HepG2 (cell line): ENCODE measurements around the gene MCOLN1. TPM values are rescaled to one million over a fixed set of nuclear protein-coding genes. Genes with fewer than 3 reads are reported as not detected.
A peak's percentile ranks its signal among the peaks of the same experiment; 100 is the strongest.

ENCODE experiments used
- ATAC-seq: fragments of 200-7000 bp; cut with Tn5 transposase; 3 replicates; pipeline ENCODE4 v1.9.1; 2020; ENCODE audit warnings: mild to moderate bottlenecking, moderate library complexity
- BruUV-seq: library from RNA; stranded (reverse); fragments of 400-500 nt; replicated peaks from 2 replicates; lab custom pipeline; 2021; lab: Mats Ljungman, UMichigan
- CTCF ChIA-PET: fragments of 300-600 bp; formaldehyde crosslinking; extraction: SDS; loops from one replicate; lab custom pipeline; 2021; ENCODE audit warnings: low total read pairs, inconsistent platforms, low intra/inter-chr PET ratio; lab: Yijun Ruan, JAX
- POLR2A ChIA-PET: fragments of 350-600 bp; sonication (Branson Sonifier 250); formaldehyde crosslinking; loops from one replicate; lab custom pipeline; 2020; ENCODE audit warnings: antibody characterized with exemption, inconsistent platforms; lab: Yijun Ruan, JAX
- DNase-seq: peaks from one replicate; pipeline ENCODE4 v3.0.0-alpha.2; 2015; ENCODE audit warnings: low spot score
- FAIRE-seq: peaks from 3 replicates; lab custom pipeline; 2011; peaks lifted over from hg19 to GRCh38; lab: Jason Lieb, UNC
- H2AFZ ChIP-seq: one replicate; pipeline ENCODE4 v1.6.1; 2011; ENCODE audit warnings: low read length, inconsistent platforms
- H3K27ac ChIP-seq: fragments of 300-600 bp; 3 replicates; pipeline ENCODE4 v1.8.0; 2011; ENCODE audit warnings: mixed run types, mild to moderate bottlenecking, mixed read lengths, low read length, inconsistent platforms; ENCODE audit not compliant: insufficient read depth; ENCODE audit errors: extremely low read length
- H3K27me3 ChIP-seq, 2 experiments: fragments of 200-600 bp in 1 of 2; 2 replicates in 1 of 2; 3 replicates in 1 of 2; pipeline versions ENCODE4 v1.6.0 to v1.8.0; 2011; ENCODE audit warnings: low read length in 2 of 2, mild to moderate bottlenecking in 2 of 2, moderate library complexity in 2 of 2, inconsistent platforms in 1 of 2; ENCODE audit not compliant: insufficient read depth in 2 of 2, control insufficient read depth in 1 of 2
- H3K36me3 ChIP-seq, 2 experiments: fragments of 200-600 bp in 1 of 2; replicated peaks in 1 of 2; 2 replicates in 1 of 2; 3 replicates in 1 of 2; pipeline versions ENCODE4 v1.5.1 to v1.8.0; 2011; ENCODE audit warnings: low read length in 2 of 2, inconsistent platforms in 1 of 2; ENCODE audit not compliant: insufficient read depth in 2 of 2, control insufficient read depth in 1 of 2
- H3K4me1 ChIP-seq: 2 replicates; pipeline ENCODE4 v1.5.1; 2012; ENCODE audit warnings: low read length, inconsistent platforms; ENCODE audit not compliant: insufficient read depth
- H3K4me2 ChIP-seq: 2 replicates; pipeline ENCODE4 v1.6.0; 2011; ENCODE audit warnings: low read depth, low read length, inconsistent platforms
- H3K4me3 ChIP-seq, 3 experiments: fragments of 200-600 bp in 1 of 3; sonication (generic), shearing (Covaris generic) in 1 of 3; replicated peaks in 1 of 3; 2 replicates each; pipeline ENCODE4 v1.5.1; 2011 to 2016; ENCODE audit warnings: low read length in 3 of 3, inconsistent platforms in 2 of 3, low read depth in 2 of 3, mild to moderate bottlenecking in 2 of 3, control low read depth in 1 of 3, mixed read lengths in 1 of 3; ENCODE audit not compliant: insufficient read depth in 1 of 3
- H3K79me2 ChIP-seq: one replicate; pipeline ENCODE4 v1.6.1; 2011; ENCODE audit warnings: low read length, inconsistent platforms; ENCODE audit not compliant: insufficient read depth
- H3K9ac ChIP-seq: 2 replicates; pipeline ENCODE4 v1.6.0; 2011; ENCODE audit warnings: mild to moderate bottlenecking, low read depth, low read length, inconsistent platforms; ENCODE audit not compliant: insufficient read depth
- H3K9me3 ChIP-seq: 2 replicates; pipeline ENCODE4 v1.5.1; 2012; ENCODE audit warnings: mild to moderate bottlenecking, low read length
- H4K20me1 ChIP-seq: 2 replicates; pipeline ENCODE4 v1.6.0; 2011; ENCODE audit warnings: inconsistent platforms, mild to moderate bottlenecking, low read length, moderate library complexity; ENCODE audit not compliant: insufficient read depth
- AGO2 ChIP-seq: fragments of 200-400 bp; formaldehyde crosslinking; optimal IDR thresholded peaks from 2 replicates; pipeline ENCODE3; 2017; ENCODE audit warnings: mild to moderate bottlenecking, low read depth, low read length, moderate library complexity
- BRCA1 ChIP-seq: sonication (generic); formaldehyde crosslinking; IDR thresholded peaks from 2 replicates; pipeline ENCODE4 v1.4.0; 2020; ENCODE audit warnings: missing genetic modification reagents
- GATAD2A ChIP-seq: IDR thresholded peaks from 2 replicates; pipeline ENCODE4 v1.6.1; 2016
- NR3C1 ChIP-seq: sonication (generic); formaldehyde crosslinking; IDR thresholded peaks from 2 replicates; pipeline ENCODE4 v1.4.0; 2020; ENCODE audit warnings: missing genetic modification reagents
- POLR2AphosphoS5 ChIP-seq: IDR thresholded peaks from 2 replicates; pipeline ENCODE4 v1.6.1; 2012; ENCODE audit warnings: low read depth, low read length
- SMAD1 ChIP-seq: sonication (generic); formaldehyde crosslinking; IDR thresholded peaks from 2 replicates; pipeline ENCODE4 v1.4.0; 2020; ENCODE audit warnings: missing genetic modification reagents, low read depth, mild to moderate bottlenecking, borderline replicate concordance
- ZGPAT ChIP-seq: IDR thresholded peaks from 2 replicates; pipeline ENCODE4 v1.6.1; 2016; ENCODE audit warnings: mild to moderate bottlenecking
- ZNF362 ChIP-seq: sonication (generic); formaldehyde crosslinking; IDR thresholded peaks from 2 replicates; pipeline ENCODE4 v1.4.0; 2020; ENCODE audit warnings: missing genetic modification reagents, mild to moderate bottlenecking, borderline replicate concordance
- ZNF607 ChIP-seq: sonication (generic); formaldehyde crosslinking; IDR thresholded peaks from 2 replicates; pipeline ENCODE4 v1.5.1; 2020; ENCODE audit warnings: missing genetic modification reagents, mild to moderate bottlenecking, borderline replicate concordance
- WGBS: methylation state at CpG from one replicate; pipeline ENCODE4 v1.1.6; 2017; ENCODE audit warnings: low lambda C conversion rate; 5-methylcytosine and 5-hydroxymethylcytosine counted together
- in situ Hi-C: cut with HindIII; loops from 2 replicates; pipeline ENCODE4 v1.10.0; 2017; ENCODE audit warnings: low pct_unique_long_range_greater_than_20kb; ENCODE audit not compliant: extremely low pct_ligation_motif_present
- intact Hi-C: fragments of 100-400 bp; cut with micrococcal nuclease; formaldehyde crosslinking; loops from one replicate; pipeline ENCODE4 v1.10.0; 2022; ENCODE audit not compliant: unreplicated experiment
- polyA plus RNA-seq, 8 experiments: library from polyadenylated mRNA; depleted of rRNA in 3 of 8; stranded (reverse) in 7 of 8; unstranded in 1 of 8; fragments of >200 nt; fragmentation: Illumina TruSeq in 4 of 8; extraction: Trizol in 4 of 8; gene quantifications; 2 replicates each; pipeline versions ENCODE4 v1.2.1 to v1.2.3, GENCODE V29; 2011 to 2016; ENCODE audit warnings: low read depth in 4 of 8, missing spikeins in 1 of 8, mixed read lengths in 1 of 8; ENCODE audit not compliant: insufficient read depth in 1 of 8
- total RNA-seq, 5 experiments: library from RNA; depleted of rRNA; stranded (reverse); fragments of >200 nt; fragmentation: Illumina TruSeq; extraction: Trizol; gene quantifications; 2 replicates each; pipeline ENCODE4 v1.2.3, GENCODE V29; 2016; ENCODE audit warnings: low read depth in 1 of 5

Gene MCOLN1
- total and polyA plus RNA-seq, 2 of the 13 experiments (the other 11 are each of a cell fraction or from before 2014, with no cell fraction given) = 3.4 to 15.7 TPM

- Histone ChIP-seq H4K20me1 (no peaks in the 10 kb centered on the region), H2AFZ (no peak overlapping the region), H3K4me2 (no peak overlapping the region), H3K4me3 (no peak overlapping the region), H3K36me3 (peaks cover 1 to 4% of the 10 kb centered on the region in 2 experiments; a peak in 3 of 5 replicates), H3K9ac (no peak overlapping the region), H3K27ac (no peak overlapping the region), H3K4me1 (no peaks in the 10 kb centered on the region), H3K27me3 (no peaks in the 10 kb centered on the region), H3K9me3 (no peaks in the 10 kb centered on the region), H3K79me2 (no peaks in the 10 kb centered on the region)
- no peak for ATAC-seq
- CTCF ChIA-PET = no interaction called here
- DNase-seq = no peak
- TF ChIP-seq GATAD2A (no peak), AGO2 (peak; percentile 2), ZGPAT (CRISPR knock-in tag) (no peak), SMAD1 (no peak)
- intact Hi-C loops = no loop called here
- in situ Hi-C loops = loop anchor here (5.0 to 10.0 kb wide), 2 partner anchors 121 to 233 kb away; partner anchors contain the start of gene TRAPPC5
- WGBS = 89% methylated on average over 5 of the region's 17 CpGs
- BruUV-seq = no TSS peak
- POLR2A ChIA-PET = no interaction called here
- FAIRE-seq = no peak
These were observed 38.9 kb downstream of the MCOLN1 start for GRCh38 chr19:7561325-7561724.

GRCh38 chr19:7562646-7563393 is 40.4 kb downstream of the MCOLN1 start:
- Histone ChIP-seq H3K79me2 (no peaks in the 10 kb centered on the region), H3K36me3 (peaks cover 0 to 2% of the 10 kb centered on the region in 2 experiments; a peak in 2 of 5 replicates), H4K20me1 (no peaks in the 10 kb centered on the region), H3K4me2 (no peak overlapping the region), H3K4me1 (no peaks in the 10 kb centered on the region), H2AFZ (no peak overlapping the region), H3K9me3 (no peaks in the 10 kb centered on the region), H3K27ac (no peak overlapping the region), H3K4me3 (no peak overlapping the region), H3K9ac (no peak overlapping the region), H3K27me3 (no peaks in the 10 kb centered on the region)
- no peak for ATAC-seq
- BruUV-seq = no TSS peak
- in situ Hi-C loops = loop anchor here (5.0 to 10.0 kb wide), 2 partner anchors 119 to 232 kb away; partner anchors contain the start of gene TRAPPC5
- POLR2A ChIA-PET = no interaction called here
- intact Hi-C loops = no loop called here
- WGBS = 64% methylated on average over 12 of the region's 16 CpGs
- CTCF ChIA-PET = no interaction called here
- FAIRE-seq = no peak
- DNase-seq = no peak
- TF ChIP-seq BRCA1 (CRISPR knock-in tag) = peak; percentile 99
- TF ChIP-seq ZNF607 (CRISPR knock-in tag) = peak; percentile 95
- no peak for TF ChIP-seq POLR2AphosphoS5
- no peak for TF ChIP-seq ZNF362 (CRISPR knock-in tag)
- TF ChIP-seq NR3C1 = no peak
